AG09319 (cell line): ENCODE data around the gene PGR.

Experiments
- DNase-seq: peaks from one replicate; pipeline ENCODE4 v3.0.0-alpha.2; 2010; ENCODE audit warnings: low read depth; ENCODE audit errors: extremely low read depth
- CTCF ChIP-seq: IDR thresholded peaks from 2 replicates; pipeline ENCODE4 v1.5.1; 2011; ENCODE audit warnings: low read depth, mild to moderate bottlenecking, inconsistent platforms, low read length, moderate library complexity

The PGR gene

DNA sequence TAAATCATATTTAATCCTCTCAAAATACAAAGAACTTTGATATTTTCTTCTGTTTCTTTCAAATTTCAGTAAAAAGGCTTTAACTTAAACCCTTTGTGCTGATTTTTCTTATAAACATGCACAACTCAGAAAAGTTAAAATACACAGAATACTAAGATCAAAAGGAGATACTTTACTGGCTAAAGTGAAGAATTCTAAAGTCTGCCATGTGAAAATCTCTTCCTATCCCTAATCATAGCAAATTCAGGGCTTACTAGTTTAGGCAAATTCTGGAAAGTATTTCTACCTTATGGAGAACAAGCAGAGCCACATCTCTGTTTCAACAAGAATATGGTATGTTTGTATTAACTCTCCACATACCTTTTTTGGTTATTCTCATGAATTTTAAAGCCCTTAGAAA, 96.6 kb downstream of the PGR start:
- no peak for TF ChIP-seq CTCF

DNA sequence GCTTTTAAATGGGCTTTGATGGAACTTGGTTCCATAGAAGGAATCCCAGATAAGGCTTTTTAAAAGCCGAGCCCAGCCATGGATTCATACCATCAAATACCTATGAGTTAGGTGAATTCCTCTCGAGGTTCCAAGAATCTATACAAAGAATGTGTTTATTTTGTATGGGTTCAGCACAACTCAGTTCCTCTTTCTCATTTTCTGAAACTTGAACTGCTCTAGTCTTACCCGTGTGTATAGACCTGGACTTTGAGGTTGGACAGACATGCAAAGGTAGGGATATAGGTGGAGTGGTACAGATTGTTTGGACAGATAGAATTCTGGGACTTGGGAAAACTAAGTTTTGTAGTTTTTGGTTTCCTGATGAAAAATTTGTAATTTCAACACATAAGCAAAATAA, 97.9 kb downstream of the PGR start:
- no peak for TF ChIP-seq CTCF
- no peak for DNase-seq

More for the DNA sequence above, 96.6 kb downstream of the PGR start:
- DNase-seq = no peak

- no peak for TF ChIP-seq CTCF
- no peak for DNase-seq
Measured at GRCh38 chr11:101030692-101031091, 98.9 kb downstream of the PGR start.

DNA sequence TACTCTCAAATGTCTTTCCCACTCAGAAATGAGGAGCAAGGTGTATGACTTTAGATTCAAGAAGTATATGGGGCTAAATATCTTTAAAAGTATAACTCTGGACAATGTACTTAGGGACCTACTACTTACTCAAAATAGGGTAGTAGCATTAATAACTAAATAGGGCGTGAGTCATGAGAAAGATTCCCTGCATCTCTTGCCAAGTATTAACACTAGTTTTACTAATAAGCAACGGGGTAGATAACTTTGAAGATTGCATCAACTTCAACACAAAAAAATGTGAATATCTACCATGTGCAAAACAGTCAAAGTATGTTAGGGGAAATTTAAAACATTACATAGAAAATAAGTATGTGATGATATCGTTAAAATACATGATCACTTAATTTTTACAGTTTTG, 99.6 kb downstream of the PGR start:
- no peak for DNase-seq
- no peak for TF ChIP-seq CTCF

- TF ChIP-seq CTCF = no peak
- DNase-seq = no peak
Measured at GRCh38 chr11:101028644-101029043, 101.0 kb downstream of the PGR start.

- no peak for TF ChIP-seq CTCF
Measured at GRCh38 chr11:101022256-101022655, 107.4 kb downstream of the PGR start.

DNA sequence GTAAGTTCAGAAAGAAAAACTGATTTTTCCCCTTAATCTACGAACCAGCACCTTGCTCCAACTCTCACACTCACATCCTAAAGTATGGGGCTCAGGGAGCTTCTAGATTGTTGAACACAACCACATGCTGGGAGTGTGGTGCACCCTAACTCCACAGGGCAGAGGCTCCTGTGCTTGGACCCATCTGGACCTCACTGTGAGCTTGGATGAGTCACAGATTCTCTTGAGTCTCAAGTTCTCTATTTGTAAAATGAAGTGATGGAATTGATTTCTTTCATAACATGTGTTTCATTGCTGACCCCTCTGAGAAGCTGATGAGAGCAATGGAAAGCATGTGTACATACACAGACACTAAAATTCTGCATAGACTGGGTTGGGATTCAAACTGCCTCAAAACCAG, 109.7 kb downstream of the PGR start:
- no peak for TF ChIP-seq CTCF
- no peak for DNase-seq

More at GRCh38 chr11:101022256-101022655, 107.4 kb downstream of the PGR start:
- DNase-seq = no peak
